ENCODE results near the gene PPP2R1A. TPM values are rescaled to one million over a fixed set of nuclear protein-coding genes. Genes with fewer than 3 reads are reported as not detected.

PPP2R1A gene
- total and polyA plus RNA-seq, 2 donors (not counting 3 experiments of a cell fraction or from before 2014, with no cell fraction given) = 221 to 253 TPM

DNA sequence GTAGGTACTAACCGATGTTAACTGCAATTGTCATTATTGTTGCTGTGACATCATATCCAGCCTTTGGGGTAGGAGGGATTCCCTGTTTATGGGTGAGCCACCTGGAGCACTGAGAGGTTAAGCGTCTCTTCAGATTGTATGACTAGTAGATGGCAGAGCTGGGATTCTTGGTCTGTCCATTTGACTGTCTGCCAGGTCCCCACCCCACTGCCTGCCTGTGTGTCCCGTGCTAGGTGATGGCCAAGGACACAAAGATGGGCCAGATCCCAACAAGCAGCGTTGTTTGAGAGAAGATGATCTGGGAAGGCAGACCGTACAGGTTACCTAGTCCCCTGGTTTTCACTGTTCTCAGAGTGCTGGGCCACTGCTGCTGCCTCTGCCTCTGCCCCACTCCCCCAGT is 16.6 kb downstream of the PPP2R1A start:
- no peaks in the 10 kb centered on the region for H3K4me1 ChIP-seq (ENCODE audit: control insufficient read depth, extremely low read depth, insufficient read depth, low read length)
- intact Hi-C loops (cut with micrococcal nuclease) (no loop called here), dilution Hi-C loops (cut with MboI; ENCODE audit: extremely low pct_ligation_motif_present, low sequenced_read_pairs) (no loop called here)
- no peaks in the 10 kb centered on the region for H3K9me1 ChIP-seq (replicated peaks; ENCODE audit: control insufficient read depth, extremely low read depth, insufficient read depth, low read length)
- BruUV-seq (replicated peaks) = no TSS peak
- DNase-seq (ENCODE audit: low read depth, low spot score) (no peak), FAIRE-seq (no peak)
- no peak overlapping the region for H3K4me3 ChIP-seq (replicated peaks in 1 of 3; ENCODE audit: insufficient read depth in 1 of 3, low read depth in 1 of 3, low read length in 3 of 3)
- TF ChIP-seq FOS (IDR thresholded peaks at IDR 0.05; ENCODE audit: borderline replicate concordance, insufficient read depth, low read length) = no peak
- no peak for TF ChIP-seq GATA2 (IDR thresholded peaks at IDR 0.05; ENCODE audit: insufficient read depth, insufficient read length, low read depth, low read length)
- TF ChIP-seq JUN (IDR thresholded peaks at IDR 0.05; ENCODE audit: borderline replicate concordance, insufficient read depth, insufficient read length, low read depth) = no peak
- no peak for TF ChIP-seq MYC (IDR thresholded peaks at IDR 0.05; ENCODE audit: low read depth, low read length)
- TF ChIP-seq EZH2 (IDR thresholded peaks at IDR 0.05; ENCODE audit: borderline replicate concordance, low read depth, low read length, severe bottlenecking) = no peak
- TF ChIP-seq POLR2A (IDR thresholded peaks at IDR 0.05; ENCODE audit: low read depth, low read length) = no peak
- TF ChIP-seq POLR2AphosphoS5 (IDR thresholded peaks at IDR 0.05; ENCODE audit: insufficient read depth, low read depth, low read length) = no peak
- ChIA-PET POLR2A (no interaction called here), CTCF (no interaction called here)
- no peaks in the 10 kb centered on the region for H3K9me3 ChIP-seq (replicated peaks; ENCODE audit: control insufficient read depth, insufficient read depth, low read length)
- no peaks in the 10 kb centered on the region for H3K27me3 ChIP-seq (ENCODE audit: control insufficient read depth in 2 of 2, insufficient read depth in 2 of 2, low read length in 2 of 2)
- H3K9ac ChIP-seq (replicated peaks; ENCODE audit: extremely low read depth, insufficient read depth, low read length) = no peak overlapping the region
- peaks cover 41 to 62% of the 10 kb centered on the region in 2 experiments for H3K36me3 ChIP-seq (ENCODE audit: control insufficient read depth in 2 of 2, extremely low read depth in 1 of 2, insufficient read depth in 2 of 2, low read length in 2 of 2)
- no peak overlapping the region for H2AFZ ChIP-seq (ENCODE audit: low read depth, low read length)
- no peak overlapping the region for H3K27ac ChIP-seq (ENCODE audit: insufficient read depth, low read depth, low read length)
- H4K20me1 ChIP-seq (replicated peaks; ENCODE audit: control insufficient read depth, extremely low read depth, insufficient read depth, low read length) = no peaks in the 10 kb centered on the region
- peaks cover 49% of the 10 kb centered on the region for H3K79me2 ChIP-seq (ENCODE audit: control insufficient read depth, insufficient read depth, low read length)
- no peak overlapping the region for H3K4me2 ChIP-seq (ENCODE audit: insufficient read depth, low read length)

DNA sequence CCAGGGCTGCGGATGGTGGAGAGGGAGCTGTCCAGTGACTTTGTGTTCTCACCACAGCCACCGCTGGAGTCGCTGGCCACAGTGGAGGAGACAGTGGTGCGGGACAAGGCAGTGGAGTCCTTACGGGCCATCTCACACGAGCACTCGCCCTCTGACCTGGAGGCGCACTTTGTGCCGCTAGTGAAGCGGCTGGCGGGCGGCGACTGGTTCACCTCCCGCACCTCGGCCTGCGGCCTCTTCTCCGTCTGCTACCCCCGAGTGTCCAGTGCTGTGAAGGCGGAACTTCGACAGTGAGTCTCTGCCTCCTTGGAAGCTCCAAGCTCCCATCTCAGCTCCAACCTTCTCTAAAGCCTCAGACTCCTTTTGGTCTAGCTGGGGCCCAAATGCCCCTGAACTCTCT is 21.4 kb downstream of the PPP2R1A start:
- ChIA-PET CTCF (no interaction called here), POLR2A (no interaction called here)
- Histone ChIP-seq H3K27me3 (ENCODE audit: control insufficient read depth in 2 of 2, insufficient read depth in 2 of 2, low read length in 2 of 2) (no peaks in the 10 kb centered on the region), H3K36me3 (ENCODE audit: control insufficient read depth in 2 of 2, extremely low read depth in 1 of 2, insufficient read depth in 2 of 2, low read length in 2 of 2) (peaks cover 42 to 61% of the 10 kb centered on the region in 2 experiments), H4K20me1 (replicated peaks; ENCODE audit: control insufficient read depth, extremely low read depth, insufficient read depth, low read length) (no peaks in the 10 kb centered on the region), H3K4me3 (replicated peaks in 1 of 3; ENCODE audit: insufficient read depth in 1 of 3, low read depth in 1 of 3, low read length in 3 of 3) (no peak overlapping the region), H3K4me2 (ENCODE audit: insufficient read depth, low read length) (no peak overlapping the region), H3K9me3 (replicated peaks; ENCODE audit: control insufficient read depth, insufficient read depth, low read length) (no peaks in the 10 kb centered on the region), H3K9me1 (replicated peaks; ENCODE audit: control insufficient read depth, extremely low read depth, insufficient read depth, low read length) (no peaks in the 10 kb centered on the region), H3K4me1 (ENCODE audit: control insufficient read depth, extremely low read depth, insufficient read depth, low read length) (no peaks in the 10 kb centered on the region), H3K27ac (ENCODE audit: insufficient read depth, low read depth, low read length) (no peak overlapping the region), H2AFZ (ENCODE audit: low read depth, low read length) (no peak overlapping the region), H3K9ac (replicated peaks; ENCODE audit: extremely low read depth, insufficient read depth, low read length) (no peak overlapping the region), H3K79me2 (ENCODE audit: control insufficient read depth, insufficient read depth, low read length) (peaks cover 17% of the 10 kb centered on the region)
- no TSS peak for BruUV-seq (replicated peaks)
- no peak for FAIRE-seq
- TF ChIP-seq, protein P1, sequence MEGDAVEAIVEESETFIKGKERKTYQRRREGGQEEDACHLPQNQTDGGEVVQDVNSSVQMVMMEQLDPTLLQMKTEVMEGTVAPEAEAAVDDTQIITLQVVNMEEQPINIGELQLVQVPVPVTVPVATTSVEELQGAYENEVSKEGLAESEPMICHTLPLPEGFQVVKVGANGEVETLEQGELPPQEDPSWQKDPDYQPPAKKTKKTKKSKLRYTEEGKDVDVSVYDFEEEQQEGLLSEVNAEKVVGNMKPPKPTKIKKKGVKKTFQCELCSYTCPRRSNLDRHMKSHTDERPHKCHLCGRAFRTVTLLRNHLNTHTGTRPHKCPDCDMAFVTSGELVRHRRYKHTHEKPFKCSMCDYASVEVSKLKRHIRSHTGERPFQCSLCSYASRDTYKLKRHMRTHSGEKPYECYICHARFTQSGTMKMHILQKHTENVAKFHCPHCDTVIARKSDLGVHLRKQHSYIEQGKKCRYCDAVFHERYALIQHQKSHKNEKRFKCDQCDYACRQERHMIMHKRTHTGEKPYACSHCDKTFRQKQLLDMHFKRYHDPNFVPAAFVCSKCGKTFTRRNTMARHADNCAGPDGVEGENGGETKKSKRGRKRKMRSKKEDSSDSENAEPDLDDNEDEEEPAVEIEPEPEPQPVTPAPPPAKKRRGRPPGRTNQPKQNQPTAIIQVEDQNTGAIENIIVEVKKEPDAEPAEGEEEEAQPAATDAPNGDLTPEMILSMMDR (IDR thresholded peaks at IDR 0.05; ENCODE audit: extremely low read depth in 1 of 2, insufficient read depth in 1 of 2, low read depth in 1 of 2, low read length in 2 of 2) = no peak
- TF ChIP-seq POLR2AphosphoS5 (IDR thresholded peaks at IDR 0.05; ENCODE audit: insufficient read depth, low read depth, low read length) (no peak), MYC (IDR thresholded peaks at IDR 0.05; ENCODE audit: low read depth, low read length) (no peak), GATA2 (IDR thresholded peaks at IDR 0.05; ENCODE audit: insufficient read depth, insufficient read length, low read depth, low read length) (no peak), JUN (IDR thresholded peaks at IDR 0.05; ENCODE audit: borderline replicate concordance, insufficient read depth, insufficient read length, low read depth) (no peak), FOS (IDR thresholded peaks at IDR 0.05; ENCODE audit: borderline replicate concordance, insufficient read depth, low read length) (no peak), EZH2 (IDR thresholded peaks at IDR 0.05; ENCODE audit: borderline replicate concordance, low read depth, low read length, severe bottlenecking) (no peak), POLR2A (IDR thresholded peaks at IDR 0.05; ENCODE audit: low read depth, low read length) (no peak)
- TF ChIP-seq, protein P2, sequence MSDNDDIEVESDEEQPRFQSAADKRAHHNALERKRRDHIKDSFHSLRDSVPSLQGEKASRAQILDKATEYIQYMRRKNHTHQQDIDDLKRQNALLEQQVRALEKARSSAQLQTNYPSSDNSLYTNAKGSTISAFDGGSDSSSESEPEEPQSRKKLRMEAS (IDR thresholded peaks at IDR 0.05; ENCODE audit: insufficient read depth, insufficient read length) = no peak
- dilution Hi-C loops (cut with MboI; ENCODE audit: extremely low pct_ligation_motif_present, low sequenced_read_pairs) (no loop called here), intact Hi-C loops (cut with micrococcal nuclease) (no loop called here)
- DNase-seq (ENCODE audit: low read depth, low spot score) = no peak
